Pons (tissue), 1 donor: ENCODE data around the gene SVEP1.
"Not testable (repeated sequence)": the region's sequence is repeated elsewhere in the genome, so short reads cannot be mapped to it uniquely, and the experiment has no call there.

ENCODE experiments used
- DNase-seq: peaks from one replicate; pipeline ENCODE4 v3.0.0-alpha.2; 2016; ENCODE audit warnings: low spot score

Gene SVEP1

DNA sequence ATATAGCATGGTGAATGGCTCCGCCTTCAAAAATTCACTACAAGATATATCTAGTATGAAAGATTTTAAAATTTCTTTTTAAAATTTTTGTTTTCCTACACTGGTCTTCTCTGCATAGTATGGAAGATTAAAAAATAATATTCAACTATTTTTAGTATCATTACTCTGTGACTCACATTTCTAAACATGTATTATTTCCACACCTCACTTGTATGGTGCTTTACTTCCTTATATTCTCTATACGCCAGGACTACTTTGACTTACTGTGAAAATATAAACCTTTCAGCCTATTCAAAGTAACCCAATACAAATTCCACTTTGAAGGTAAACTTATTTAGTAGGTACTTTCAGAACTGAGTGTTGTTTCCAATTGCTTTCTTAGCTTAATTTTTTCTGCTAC lies 215.1 kb downstream of the SVEP1 start:
- DNase-seq = no peak

DNA sequence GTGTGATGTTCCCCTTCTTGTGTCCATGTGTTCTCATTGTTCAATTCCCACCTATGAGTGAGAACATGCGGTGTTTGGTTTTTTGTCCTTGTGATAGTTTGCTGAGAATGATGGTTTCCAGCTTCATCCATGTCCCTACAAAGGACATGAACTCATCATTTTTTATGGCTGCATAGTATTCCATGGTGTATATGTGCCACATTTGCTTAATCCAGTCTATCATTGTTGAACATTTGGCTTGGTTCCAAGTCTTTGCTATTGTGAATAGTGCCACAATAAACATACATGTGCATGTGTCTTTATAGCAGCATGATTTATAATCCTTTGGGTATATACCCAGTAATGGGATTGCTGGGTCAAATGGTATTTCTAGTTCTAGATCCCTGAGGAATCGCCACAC lies 220.5 kb downstream of the SVEP1 start:
- DNase-seq = not testable (repeated sequence)

DNA sequence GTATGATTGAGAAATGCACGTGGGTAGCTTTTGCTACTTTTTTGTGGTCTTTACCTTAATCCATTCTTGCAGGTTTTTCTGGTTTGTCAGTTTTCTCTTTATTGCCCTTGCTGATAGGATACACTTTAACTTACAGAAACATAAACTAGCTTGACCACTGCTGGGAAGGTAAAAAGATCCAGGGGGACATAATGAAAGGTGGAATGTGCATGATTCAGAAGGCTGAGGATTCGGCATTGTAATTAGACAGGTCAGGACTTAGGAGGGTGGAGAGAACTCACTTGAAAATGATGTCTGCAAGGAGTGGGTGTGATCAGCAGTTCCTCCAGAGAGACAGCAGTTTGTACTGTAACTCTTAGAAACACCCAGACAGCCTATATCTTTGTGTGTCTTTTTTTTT lies 222.0 kb downstream of the SVEP1 start:
- DNase-seq = no peak

DNA sequence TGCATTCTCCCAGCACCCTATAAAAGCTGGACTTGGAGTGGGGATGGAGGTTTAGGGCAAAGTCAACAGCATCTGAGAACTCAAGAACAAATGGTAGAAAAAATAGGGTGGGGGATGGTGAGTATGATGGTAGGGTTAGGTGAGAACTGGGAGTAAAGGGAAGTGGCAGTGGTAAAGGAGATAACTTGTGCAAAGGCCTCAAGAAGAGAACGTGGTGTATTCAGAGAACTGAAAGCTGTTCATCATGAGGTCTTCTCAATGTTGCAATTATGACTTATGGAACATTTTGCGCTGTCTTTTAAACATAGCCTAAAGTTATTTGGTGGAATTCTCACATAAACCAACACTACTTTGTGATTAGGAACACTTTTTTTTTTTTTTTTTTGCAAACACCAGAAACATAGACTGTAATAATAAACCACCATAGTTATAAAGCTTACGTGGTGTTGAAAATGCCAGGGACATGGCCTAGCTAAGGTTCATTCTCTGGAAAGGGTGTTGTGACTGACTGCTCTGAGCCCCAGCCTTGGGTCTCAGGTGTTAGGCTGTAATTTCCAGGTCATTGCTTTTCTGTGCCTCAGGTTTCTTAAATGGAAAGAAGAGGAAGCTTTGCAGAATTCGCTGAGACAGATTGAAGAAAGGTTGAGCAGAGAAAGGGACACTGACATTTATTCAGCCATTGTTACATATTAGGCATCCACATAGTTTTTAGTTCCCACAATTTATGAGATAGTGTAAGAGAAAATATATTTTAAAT lies 222.7 kb downstream of the SVEP1 start:
- no peak for DNase-seq

DNA sequence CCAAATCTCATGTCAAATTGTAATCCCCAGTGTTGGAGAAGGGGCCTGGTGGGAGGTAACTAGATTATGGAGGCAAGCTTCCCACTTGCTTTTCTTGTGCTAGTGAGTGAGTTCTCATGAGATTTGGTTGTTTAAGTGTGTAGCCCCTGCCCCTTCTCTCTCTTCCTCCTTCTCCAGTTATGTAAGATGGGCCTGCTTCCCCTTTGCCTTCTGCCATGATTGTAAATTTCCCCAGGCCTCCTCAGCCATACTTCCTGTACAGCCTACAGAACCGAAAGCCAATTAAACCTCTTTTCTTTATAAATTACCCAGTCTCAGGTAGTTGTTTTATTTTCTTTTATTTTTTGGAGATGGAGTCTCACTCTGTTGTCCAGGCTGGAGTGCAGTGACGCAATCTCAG lies 223.6 kb downstream of the SVEP1 start:
- DNase-seq = no peak

DNA sequence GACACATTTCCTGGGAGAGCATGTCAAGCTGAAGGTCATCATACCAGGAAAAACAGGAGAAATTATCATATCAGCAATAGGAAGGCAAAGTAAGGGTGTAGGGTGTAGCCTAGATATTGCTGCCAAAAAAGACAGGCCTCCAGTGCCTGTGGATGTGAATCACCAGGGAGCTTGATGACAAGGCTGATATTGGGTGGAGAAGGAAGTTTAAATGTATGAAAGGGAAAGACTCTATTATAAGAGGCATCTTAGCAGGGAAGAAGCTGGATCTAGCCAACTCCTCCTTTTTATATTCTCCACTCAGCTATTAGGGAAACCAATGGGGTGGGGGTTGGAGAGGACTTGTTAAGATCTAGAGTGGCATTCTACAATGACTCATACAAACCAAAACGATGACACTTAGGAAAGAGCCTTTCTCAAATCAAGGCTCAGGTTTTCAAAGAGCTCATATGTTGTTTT lies 228.5 kb downstream of the SVEP1 start:
- peak; percentile 28 for DNase-seq

DNA sequence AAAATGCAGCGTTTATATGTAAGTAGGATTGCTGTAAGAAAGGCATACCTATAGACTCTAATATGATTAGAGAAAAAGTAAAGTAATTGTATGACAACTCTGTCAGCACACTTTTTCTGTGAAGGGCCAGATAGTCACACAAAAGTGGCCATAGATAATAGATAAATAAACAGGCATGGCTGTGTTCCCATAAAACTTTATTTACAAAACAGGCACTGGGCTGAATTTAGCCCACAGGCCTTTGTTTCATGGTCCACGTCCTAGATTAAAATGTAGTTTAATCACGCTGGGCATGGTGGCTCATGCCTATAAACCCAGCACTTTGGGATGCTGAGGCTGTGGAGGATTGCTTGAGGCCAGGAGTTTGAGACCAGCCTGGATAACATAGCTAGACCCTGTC lies 233.2 kb downstream of the SVEP1 start:
- DNase-seq = no peak

DNA sequence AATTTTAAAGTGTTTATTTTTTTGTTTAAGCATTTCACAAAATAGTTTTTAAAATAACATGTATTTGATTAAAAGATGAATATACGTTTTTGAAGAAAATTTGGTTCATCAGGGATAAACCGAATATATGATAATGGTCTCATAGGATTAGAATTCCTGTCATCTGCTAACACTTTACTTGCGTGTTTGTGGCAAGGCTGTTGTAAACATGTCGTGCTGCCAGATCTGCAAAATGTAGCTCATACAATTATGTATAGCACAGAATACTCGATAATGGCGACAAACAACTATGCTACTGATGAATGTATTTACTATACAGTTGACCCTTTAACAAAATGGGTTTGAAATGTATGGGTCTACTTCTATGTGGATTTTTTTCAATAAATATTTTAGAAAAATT lies 234.7 kb downstream of the SVEP1 start:
- no peak for DNase-seq

DNA sequence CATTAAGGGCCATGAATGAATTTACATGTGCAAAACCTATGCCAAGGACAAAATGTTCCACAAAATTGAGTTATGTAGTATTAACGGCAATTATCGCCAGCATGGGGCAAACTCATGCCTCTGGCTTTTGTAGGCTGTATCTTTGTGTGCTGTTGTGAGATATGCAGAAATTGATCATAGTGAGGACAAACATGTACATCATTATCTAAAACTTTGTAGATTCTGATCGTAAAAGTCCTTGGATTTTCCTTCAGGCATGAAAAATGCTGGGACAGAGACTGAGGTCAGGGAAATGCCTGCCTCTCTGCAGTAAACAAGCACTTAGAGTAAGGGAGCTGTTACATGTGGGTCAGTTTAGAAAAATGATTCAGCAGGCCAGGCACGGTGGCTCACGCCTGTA lies 236.0 kb downstream of the SVEP1 start:
- DNase-seq = no peak

DNA sequence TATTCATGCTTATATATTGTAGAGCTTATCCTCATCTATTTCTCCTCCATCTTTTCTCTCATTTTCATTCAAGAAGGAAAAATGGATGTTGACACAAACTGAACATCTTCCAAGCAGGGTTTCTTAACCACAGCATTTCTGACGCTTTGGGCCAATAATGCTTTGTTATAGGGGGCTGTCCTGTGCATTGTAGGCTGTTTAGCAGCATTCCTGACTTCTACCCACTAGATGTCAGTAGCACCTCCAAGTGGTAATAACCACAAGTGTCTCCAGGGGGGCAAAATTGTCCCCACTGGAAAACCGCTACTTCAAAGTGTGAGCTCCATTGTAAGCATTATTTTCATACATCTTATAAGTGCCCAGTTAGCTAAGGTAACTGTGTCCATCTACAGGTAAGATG lies 239.2 kb downstream of the SVEP1 start:
- no peak for DNase-seq

DNA sequence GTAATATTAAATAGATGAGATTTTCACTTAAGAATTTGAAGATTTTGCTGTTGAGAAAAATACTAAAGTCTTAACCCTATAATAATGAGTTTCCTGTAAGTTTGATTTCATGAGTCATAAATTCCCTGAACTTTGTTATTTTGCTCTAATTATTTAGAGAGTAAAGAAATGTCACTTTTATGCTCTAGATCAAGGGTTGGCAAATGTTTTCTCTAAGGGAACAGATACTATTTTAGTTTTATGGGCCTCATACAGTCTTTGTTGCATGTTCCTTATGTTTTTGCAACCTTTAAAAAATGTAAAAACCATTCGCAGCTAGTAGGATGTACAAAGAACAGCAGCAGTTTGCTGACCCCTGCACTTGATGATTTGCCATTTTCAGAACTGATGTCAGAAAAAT lies 241.4 kb downstream of the SVEP1 start:
- DNase-seq = no peak

DNA sequence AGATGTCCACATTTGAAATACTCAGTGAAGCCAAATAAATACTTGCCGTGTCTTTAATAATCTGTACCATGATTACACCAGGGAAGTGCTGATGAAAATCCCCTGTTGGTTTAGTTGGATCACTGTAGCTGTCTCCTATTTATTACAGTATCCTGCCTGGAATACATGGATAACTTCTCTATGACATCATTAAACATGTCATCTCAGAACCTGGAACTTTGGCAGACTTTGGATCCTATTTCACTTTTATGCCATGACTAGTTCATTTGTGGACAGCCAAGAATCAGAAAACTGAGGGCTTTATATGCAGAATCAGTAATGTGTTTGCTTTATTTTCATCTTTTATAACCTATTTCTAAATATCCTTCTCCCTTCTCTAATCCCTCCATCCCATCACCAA lies 241.8 kb downstream of the SVEP1 start, which contains the start of gene TXNDC8:
TXNDC8 (minus strand) TSS at position 137 of the 400 bp plus-strand sequence.
- DNase-seq = no peak

DNA sequence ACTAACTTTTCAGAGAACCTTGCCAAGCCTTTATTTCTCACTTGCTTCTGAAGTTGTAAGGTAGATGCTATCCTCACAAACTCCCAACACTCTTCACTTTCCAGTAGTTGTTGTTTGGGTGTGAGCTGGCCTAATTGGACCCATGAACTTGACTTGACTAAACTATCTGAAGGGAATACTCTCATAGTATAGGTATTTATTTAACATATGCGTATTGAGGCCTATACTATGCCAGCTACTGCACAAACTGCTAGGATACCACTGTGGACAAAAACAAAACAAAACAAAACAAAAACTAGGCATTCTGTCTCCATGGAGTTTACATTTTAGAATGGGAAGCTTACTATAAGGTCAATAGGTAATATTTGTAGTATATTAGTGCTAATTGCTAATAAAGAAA lies 243.2 kb downstream of the SVEP1 start:
- DNase-seq = no peak

DNA sequence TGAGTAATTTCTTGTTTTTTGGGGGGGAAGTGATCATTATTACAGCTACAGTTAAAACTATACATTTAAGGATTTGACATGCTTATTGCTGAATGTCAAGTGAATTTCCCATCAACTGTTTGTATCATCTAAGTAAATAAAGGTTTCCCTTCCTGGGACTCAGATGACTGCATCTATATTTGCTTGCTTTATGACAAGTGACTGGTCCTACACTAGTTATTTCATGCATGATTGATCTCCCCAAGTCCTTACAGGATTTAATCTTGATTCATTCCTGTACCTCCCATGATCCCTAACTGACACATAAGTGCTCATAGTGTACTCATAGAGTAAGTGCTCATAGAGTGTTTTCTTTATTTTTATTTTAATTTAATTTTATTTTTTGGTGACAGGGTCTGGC lies 244.7 kb downstream of the SVEP1 start:
- no peak for DNase-seq

DNA sequence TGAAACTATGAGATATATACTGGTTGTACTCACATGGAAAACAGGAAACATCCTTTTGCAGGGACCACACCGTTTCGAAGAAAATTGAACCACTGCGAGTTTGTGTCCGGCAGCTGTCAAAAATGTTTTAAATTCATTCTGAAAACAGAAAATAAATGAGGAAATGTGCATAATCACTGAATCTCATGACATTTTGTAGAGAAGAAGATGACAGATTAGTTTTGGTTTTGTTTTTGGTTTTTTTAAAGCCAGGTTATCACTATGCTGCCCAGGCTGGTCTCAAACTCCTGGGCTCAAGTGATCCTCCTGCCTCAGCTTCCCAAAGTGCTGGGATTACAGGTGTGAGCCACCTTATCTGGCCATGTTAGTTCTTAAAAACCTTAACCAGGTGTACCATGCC lies 245.4 kb downstream of the SVEP1 start:
- no peak for DNase-seq

DNA sequence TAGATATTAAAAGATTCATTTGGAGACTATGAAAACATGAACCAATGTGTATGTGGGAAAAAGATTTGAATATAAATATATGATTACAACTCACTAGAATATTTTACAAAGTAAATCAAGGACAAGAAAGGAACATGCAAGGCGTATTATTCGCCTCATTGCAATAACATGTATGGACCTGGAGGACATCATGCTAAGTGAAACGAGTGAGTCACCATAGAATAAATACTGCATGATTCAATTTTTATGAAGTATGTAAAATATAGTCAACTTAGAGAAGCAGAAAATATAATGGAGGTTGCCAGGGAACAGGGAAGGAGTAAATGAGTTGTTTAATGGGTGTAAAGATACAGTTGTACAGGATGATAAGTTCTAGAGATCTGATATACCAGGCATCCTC lies 246.8 kb downstream of the SVEP1 start:
- DNase-seq = no peak

DNA sequence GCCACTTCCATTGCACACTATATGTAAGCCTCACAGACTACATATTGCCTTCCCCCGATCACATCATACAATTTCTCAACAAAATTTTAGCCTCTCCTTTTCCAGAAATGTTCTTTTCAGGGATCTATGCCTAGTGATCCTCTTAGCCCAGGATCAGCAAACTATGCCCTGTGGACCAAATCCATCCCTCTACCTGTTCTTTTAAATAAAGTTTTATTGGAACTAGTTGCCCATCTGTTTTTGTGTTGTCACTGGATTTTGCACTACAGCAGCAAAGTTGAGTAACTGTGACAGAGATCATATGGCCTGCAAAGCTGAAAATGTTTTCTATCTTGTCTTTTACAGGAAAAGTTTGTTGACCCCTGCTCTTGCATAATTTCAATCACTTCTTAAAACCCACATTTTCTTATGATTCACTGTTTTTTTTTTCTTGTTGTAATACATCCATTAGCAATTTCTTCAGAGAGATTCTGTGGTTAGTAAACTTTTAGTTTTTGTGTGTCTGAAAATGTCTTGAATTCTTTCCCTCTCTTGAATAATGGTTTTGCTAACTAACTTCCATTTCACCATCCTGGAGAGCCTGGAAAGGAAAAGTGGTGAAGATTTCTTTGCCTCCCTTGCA lies 248.9 kb downstream of the SVEP1 start:
- no peak for DNase-seq

DNA sequence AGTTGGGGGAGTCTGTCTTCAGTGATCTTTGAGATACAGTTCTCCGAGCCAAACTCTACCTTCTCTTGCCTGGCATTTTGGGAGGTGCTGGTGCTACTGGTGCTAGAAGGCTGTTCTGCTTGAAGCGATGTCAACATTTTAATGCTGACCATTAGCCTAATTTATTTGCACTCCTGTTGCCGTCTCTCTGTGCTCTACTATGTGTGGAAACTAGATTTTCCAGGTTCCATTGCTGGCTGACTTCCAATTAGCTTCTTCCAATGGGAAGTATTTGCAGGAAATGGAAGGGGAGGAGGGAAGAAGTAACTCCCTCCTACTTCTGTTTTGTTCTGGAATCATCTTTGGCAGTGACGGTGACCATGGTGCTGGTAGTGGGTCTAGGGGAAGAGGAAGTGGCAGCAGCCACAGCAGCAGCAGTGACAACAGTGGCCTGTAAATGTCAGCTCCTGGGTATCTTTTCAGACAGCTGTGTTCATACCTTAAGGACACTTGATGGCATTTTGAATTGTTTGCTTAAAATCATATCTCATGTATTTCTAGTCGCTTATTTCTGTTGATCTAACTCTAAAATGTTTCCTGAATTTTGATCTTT lies 249.8 kb downstream of the SVEP1 start:
- peak; percentile 16 for DNase-seq

DNA sequence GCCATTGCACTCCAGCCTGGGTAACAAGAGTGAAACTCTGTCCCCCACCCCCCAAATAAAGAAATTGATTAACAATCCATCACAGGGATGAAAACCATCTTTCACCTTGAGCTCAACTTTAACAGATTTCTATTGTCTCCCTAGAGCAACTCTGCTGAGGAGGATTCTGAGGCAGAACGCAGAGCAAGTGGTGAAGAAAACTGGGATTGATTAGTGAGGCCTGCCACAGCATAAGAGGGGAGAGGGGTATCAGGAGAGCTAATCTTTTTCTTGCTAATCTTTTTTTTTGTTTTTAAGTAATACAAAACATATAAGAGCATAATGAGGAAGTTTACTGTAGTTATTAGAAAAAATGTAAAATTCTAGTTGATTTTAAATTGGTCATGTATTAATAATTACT lies 250.8 kb downstream of the SVEP1 start:
- DNase-seq = no peak

DNA sequence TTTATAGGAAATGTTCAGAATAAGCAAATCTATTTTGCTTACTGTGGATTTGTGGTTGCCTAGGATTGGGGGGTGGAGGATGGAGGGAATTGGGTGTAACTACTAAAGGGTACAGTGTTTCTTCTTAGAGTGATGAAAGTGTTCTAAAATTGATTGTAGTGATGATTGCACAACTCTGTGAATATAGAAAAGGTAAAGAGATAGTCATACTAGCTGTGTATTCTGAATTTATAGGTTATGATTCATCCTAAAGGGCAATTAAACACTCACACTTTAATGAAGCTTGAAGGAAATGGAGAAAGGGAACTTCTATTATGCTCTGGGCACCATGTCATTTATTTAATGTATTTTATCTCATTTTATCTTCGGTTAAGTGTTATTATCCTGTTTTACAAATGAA lies 251.8 kb downstream of the SVEP1 start:
- DNase-seq = no peak

DNA sequence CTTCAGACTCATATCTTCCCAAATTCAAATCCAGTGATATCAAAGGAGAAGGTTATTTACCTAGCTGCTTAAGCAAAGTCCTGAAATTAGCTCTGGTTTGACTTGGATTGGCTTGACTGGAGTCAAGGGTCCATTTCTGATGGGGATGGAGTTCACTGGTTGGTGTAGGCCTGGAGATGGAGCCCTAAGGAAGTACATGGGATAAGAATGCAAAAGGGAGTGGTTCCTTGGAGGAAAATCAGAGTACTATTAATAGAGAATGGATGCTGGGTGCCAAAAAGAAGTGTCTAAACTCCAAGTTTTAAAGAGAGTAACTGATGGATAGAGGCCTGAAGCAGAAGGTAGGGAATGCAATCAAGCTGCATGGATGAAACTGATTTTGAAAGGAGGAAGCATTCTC lies 255.7 kb downstream of the SVEP1 start:
- no peak for DNase-seq

DNA sequence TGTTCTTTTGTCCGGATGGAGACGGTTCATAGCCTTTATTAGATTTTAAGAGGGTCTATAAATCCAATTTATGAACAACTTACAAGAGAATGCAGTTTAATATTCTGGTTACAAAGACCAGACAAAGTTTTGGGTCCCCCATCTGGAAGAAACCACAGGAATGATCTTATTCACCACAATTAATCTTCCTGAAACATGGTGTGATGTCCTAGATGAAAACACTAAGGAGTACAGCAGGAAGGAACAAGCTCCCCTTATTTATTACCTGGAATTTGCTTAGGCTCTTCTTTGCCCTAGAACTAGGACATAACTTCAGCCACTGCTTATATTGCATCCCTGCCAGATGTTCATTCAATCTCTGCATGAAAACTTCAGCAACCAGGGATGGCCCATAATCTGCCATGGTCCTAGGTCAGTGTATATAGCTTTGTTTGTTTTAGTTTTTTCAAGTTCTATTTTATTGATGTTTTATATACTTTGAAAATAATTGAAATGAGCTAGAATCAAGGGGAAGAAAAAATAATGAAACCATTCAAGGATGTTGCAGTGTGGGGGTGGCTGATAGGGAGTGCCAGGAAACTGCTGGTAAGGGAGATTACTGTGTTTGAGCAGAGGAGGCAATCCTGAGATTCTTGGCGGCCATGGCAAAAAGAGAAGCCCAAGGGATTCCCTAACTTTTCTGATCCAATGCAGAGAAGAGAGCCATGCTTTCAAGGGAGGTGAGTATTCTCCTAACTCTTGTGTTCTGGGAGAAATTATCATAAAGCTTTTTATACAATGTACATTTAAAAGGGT lies 258.7 kb downstream of the SVEP1 start:
- DNase-seq = no peak
